ENCODE results near the gene MAGI2. TPM values are rescaled to one million over a fixed set of nuclear protein-coding genes. Genes with fewer than 3 reads are reported as not detected.

The MAGI2 gene
- polyA plus RNA-seq, 3 donors: 35.4 to 39.1 (median 36.4) TPM

- no peak for DNase-seq (ENCODE audit: low read depth in 3 of 3, low spot score in 2 of 3)
Measured at GRCh38 chr7:78218876-78219275, 1234.6 kb downstream of the MAGI2 start.

DNA sequence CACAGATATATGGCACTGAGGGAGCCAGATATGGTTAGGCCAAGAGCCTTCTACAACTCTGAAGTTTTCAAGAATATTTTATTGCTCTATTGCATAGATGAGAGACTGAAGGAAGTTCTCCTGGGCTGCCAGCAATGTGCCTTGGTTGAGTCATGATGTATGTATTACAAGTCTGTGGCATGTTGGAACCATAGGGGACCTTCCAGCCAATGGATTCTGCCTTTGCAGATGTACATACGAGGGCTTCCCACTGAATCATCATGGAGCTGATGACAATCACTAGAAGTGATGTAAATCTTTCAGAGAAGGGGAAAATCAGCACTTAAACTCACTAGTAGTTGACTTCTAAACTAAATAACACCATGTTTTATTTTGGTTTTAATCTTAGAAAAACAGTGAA is 1235.4 kb downstream of the MAGI2 start:
- no peak for DNase-seq (ENCODE audit: low read depth in 3 of 3, low spot score in 2 of 3)

DNA sequence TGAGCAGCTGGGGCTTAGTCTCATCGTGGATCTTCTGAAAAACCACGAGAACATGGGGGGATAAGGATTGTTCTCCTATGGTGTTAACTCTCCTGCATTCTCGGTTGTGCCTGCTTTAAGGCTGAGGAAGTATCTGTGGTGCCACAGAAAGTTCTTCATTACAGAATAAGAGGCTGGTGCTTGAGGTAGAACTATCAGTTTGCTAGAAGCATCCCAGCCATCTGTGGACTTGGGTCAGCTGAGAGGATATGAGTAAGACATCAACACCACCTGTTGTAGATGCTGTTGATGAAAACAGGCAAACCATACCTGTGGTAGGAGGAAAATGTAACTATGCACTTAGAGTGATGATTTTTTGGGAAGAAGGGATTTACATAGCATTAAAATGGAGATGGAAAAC is 1238.3 kb downstream of the MAGI2 start:
- no peak for DNase-seq (ENCODE audit: low read depth in 3 of 3, low spot score in 2 of 3)

DNA sequence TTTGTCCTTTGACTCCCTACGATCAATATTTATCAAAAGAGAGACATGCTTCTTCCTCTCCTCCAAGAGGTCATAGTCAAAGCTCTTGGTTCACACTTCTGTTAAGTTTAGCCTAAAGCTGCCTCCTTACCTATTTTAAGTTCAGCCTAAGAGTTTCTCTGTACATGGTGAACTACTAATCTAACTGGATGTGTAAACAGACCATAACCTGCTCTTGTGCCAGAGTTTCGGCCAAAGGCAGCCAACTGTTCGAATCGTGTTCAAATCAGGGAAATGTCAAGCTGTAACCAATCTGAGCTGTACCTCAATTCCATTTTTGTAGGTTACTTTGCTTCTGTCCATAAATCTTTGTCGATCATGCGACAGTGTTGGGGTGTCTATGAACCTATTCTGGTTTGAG is 1240.1 kb downstream of the MAGI2 start:
- no peak for DNase-seq (ENCODE audit: low read depth in 3 of 3, low spot score in 2 of 3)

GRCh38 chr7:78212476-78213060 is 1240.9 kb downstream of the MAGI2 start:
- DNase-seq (ENCODE audit: low read depth in 3 of 3, low spot score in 2 of 3): no peak

GRCh38 chr7:78207269-78207668 is 1246.2 kb downstream of the MAGI2 start:
- no peak for DNase-seq (ENCODE audit: low read depth in 3 of 3, low spot score in 2 of 3)

- no peak for DNase-seq (ENCODE audit: low read depth in 3 of 3, low spot score in 2 of 3)
Measured at GRCh38 chr7:78206769-78207168, 1246.7 kb downstream of the MAGI2 start.

DNA sequence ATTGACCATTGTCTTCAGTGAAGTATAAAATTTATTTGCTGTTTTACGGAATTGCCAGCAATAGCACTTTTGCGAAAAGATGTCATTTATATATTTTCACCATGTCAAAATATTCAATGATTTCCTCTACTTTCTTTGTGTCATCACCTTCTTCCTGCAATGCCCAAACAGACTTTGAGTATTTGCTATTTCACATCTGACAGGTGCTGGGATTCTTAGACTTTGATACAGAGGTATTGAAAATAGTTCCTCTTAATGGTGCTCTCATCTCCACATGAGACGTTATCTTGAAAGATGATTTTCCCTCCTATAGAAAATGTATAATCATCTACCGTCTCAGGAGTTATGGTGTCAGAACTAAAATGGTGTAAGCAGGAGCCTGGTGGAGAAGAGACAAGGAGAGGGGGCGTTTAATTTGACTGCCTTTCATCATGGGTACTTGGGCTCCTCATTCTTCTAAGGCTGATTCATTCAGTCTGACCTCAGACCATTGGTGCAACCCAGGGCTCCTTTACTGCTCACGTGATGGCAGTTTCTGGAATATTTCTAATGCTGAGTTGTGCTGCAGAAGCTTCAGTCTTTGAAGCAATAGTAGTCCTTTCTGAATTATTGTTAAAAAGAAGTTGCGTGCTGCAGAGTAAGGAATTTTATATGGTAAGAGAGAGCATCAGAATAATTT is 1250.3 kb downstream of the MAGI2 start:
- DNase-seq (ENCODE audit: low read depth in 3 of 3, low spot score in 2 of 3): no peak

DNA sequence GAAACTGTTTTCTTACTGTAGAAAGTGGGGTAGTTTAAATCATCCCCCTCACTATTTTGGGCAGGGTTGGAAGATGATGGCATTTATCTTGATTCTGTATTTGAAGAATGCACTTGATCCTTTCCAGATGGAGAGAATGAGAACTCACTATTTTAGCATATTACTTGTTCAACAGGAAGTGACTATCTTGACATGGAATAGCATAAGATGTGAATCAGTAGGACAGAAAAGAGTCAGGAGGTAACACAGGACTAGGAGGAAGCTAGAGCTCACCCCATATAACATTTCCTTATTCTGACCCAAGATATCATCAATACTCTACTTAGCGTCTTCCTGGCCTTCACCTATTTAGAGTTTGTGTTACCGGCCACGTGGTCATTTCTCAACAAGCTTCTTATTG is 1254.7 kb downstream of the MAGI2 start:
- DNase-seq (ENCODE audit: low read depth in 3 of 3, low spot score in 2 of 3): no peak

DNA sequence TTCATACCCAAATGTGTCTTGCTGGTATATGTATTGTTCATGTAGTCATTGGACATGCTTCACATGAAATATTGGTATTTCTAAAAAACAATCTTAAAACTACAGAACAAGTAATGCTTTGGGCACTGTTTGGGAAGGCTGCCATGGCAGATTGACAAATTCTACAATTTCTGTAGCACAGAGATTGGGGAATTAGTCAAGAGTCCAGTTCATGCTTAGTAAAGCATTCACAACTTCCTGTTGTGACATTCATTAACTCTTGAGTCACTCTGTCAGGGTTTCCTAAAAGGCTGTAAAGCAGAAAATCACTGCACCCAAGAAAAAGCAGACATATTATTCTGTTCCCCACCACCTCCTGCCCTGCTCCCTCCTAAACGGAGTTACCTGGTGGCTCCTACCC is 1256.0 kb downstream of the MAGI2 start:
- DNase-seq (ENCODE audit: low read depth in 3 of 3, low spot score in 2 of 3): no peak

GRCh38 chr7:78195281-78195680 is 1258.2 kb downstream of the MAGI2 start:
- no peak for DNase-seq (ENCODE audit: low read depth in 3 of 3, low spot score in 2 of 3)

DNA sequence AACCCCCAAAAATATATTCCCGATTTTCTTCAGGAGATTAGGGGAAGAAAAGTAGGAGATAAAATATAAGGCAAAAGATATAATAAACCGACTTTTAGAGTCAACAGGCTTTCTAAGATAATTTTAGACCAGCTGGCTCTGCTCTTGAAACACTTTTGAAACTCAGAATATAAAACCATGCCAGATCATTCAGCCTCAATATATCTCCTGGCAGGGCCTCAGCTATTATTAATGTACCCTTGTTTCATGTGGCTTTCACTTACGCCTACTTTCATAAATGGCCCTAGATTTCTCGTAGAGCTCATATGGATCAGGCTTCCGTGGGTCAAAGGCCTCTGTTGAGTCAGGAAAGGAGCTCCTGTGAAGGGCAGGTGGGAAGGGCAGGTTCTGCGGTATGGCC is 1258.9 kb downstream of the MAGI2 start:
- no peak for DNase-seq (ENCODE audit: low read depth in 3 of 3, low spot score in 2 of 3)

GRCh38 chr7:78191475-78192079 is 1261.9 kb downstream of the MAGI2 start:
- no peak for DNase-seq (ENCODE audit: low read depth in 3 of 3, low spot score in 2 of 3)

DNA sequence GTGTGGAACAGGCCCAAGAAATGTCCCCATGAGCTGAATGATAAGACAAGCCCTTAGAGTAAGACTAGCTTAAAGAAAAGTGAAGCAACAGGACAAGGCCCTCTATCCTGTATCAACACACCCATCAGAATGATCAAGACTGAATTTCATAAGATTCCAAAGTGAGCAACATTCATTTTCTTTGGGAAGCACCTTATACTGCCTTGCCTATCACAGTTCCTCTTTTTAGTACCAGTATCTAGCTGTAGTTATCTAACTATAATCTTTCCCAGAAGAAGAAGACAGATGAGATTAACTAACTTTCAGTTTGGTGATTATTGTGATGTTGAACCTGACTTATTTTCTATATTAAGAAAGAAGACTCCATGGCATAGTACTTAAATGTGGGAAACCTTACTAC is 1263.7 kb downstream of the MAGI2 start:
- DNase-seq (ENCODE audit: low read depth in 3 of 3, low spot score in 2 of 3): no peak

GRCh38 chr7:78185149-78185745 is 1268.2 kb downstream of the MAGI2 start:
- no peak for DNase-seq (ENCODE audit: low read depth in 3 of 3, low spot score in 2 of 3)

DNA sequence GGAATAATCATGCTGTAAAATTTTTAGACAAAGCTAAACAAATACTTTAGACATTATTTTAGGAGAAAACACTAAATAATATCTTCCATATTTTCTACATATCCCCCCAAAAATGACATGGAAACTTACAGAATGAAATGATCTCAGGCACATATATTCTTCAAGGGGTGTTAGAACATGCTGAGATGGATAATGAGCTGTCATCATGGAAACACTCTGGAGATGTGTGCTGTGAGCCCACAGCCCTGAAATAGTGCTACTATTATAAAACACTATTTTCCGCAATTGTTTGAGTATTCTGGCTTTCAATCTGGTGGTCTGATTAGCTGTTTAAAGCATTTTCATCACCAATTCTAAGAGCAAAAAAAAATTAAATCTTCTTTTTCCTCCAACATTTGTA is 1269.2 kb downstream of the MAGI2 start:
- DNase-seq (ENCODE audit: low read depth in 3 of 3, low spot score in 2 of 3): no peak

DNA sequence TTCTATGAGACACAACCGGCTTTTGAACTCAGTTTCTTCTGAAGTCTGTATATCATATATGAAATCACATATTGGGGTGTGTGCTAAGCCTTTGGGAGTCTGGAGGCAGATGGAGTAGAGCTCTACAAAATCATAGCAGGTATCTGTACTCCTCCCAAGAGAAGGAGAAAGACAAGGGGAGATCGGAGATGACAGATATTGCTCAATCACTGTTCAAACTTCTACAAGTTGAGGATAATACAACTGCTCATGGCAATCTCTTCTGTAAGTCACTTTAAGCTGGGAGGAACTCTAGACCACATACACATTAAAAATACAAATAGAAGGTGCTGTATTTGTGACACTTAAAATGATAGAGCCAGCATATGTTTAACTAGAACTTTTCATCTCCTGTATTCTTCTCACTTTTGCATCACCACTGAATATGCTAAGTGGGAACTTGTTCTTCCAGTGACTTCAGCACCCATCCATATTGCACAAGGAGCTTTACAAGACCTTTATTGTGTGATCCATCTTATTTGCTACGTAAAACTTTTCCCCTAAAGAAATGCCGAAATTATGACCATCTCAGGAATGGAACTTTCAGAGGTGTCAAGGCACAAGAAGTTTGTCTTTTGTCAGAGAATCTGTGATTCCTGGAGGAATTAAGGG is 1273.5 kb downstream of the MAGI2 start:
- no peak for DNase-seq (ENCODE audit: low read depth in 3 of 3, low spot score in 2 of 3)

DNA sequence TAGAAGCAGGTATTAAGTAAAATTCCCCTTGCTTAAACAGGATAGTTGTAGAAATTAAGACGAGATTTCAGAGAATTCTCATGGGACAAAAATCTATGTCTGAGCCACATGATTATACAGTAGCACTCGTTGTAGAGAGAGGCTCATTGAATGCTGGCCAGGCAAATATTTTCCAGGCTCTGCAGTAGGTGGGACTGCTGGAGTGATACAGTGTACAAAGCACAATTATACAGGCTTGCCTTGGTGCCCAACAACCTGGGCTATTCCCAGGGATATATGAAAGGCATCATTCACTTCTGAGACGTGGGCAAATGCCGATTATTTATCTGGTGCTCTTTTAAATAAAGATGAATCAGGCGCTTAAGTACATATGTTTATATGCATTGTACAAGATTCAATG is 1274.3 kb downstream of the MAGI2 start:
- DNase-seq (ENCODE audit: low read depth in 3 of 3, low spot score in 2 of 3): no peak

GRCh38 chr7:78178319-78178718 is 1275.1 kb downstream of the MAGI2 start:
- DNase-seq (ENCODE audit: low read depth in 3 of 3, low spot score in 2 of 3): no peak

- DNase-seq (ENCODE audit: low read depth in 3 of 3, low spot score in 2 of 3): no peak
Measured at GRCh38 chr7:78176171-78176570, 1277.3 kb downstream of the MAGI2 start.

DNA sequence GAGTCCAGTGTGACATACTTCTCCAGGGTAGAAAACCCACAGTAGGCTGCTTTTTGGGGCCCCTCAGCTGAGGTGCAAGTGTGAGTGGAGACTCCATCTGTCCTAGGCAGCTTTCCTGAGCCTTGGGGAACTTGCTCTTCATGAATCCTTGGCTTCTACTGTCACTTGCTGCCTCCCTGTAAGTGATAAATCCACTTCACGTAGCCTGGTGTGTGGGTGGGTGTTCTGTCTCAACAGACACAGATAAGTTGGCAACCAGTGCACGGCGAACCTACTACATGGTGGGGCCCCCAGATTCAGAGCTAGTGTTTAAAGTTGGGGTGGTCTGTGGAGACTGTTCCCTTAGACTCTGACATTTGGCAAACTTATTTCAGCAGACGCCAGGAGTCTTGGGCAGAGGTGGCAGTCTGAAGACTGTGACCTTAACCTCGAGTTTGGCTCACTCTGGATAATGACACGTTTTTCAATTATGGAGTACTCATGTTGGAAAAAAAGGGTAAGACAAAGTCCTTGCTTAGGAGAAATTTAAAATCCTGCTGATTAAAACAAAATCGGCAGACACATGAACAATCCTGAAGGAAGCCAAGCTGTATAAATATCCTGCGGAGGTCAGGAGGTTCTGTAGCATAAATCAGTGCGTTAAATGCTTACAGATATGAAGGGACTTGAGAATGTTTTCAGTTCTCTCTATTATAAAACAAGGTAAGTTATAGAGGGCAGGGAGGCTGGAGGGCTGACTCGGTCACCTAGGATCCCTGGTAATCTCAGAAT is 1278.0 kb downstream of the MAGI2 start:
- DNase-seq (ENCODE audit: low read depth in 3 of 3, low spot score in 2 of 3): no peak

Measured in right renal cortex interstitium (tissue), 3 donors.